Common myeloid progenitor, CD34-positive (primary cell): ENCODE results near the gene RBFOX2.

Experiments
- CTCF ChIA-PET: fragments of 350-600 bp; sonication (Branson Sonifier 250); formaldehyde crosslinking; loops from one replicate; lab custom pipeline; 2021; ENCODE audit warnings: antibody characterized with exemption; lab: Charles Lee
- POLR2A ChIA-PET: fragments of 350-600 bp; sonication (Branson Sonifier 250); formaldehyde crosslinking; loops from one replicate; lab custom pipeline; 2021; ENCODE audit warnings: antibody characterized with exemption; lab: Charles Lee
- DNase-seq, 3 donors: peaks; one replicate each; pipeline versions ENCODE4 v3.0.0 to v3.0.0-alpha.2; 2013
- H3K27ac ChIP-seq, 2 experiments: 1 replicate in 1 of 2; 2 replicates in 1 of 2; pipeline ENCODE4 v1.7.0; 2013; ENCODE audit warnings: inconsistent platforms in 2 of 2, low read length in 2 of 2, mild to moderate bottlenecking in 2 of 2, low read depth in 1 of 2, moderate library complexity in 1 of 2; ENCODE audit not compliant: severe bottlenecking in 2 of 2, insufficient read depth in 1 of 2, poor library complexity in 1 of 2
- H3K27me3 ChIP-seq, 5 experiments: replicated peaks in 2 of 5; 1 replicate in 3 of 5; 2 replicates in 2 of 5; pipeline versions ENCODE4 v1.6.1 to v1.7.0; 2013; ENCODE audit warnings: low read length in 4 of 5, mild to moderate bottlenecking in 2 of 5, moderate library complexity in 2 of 5, inconsistent platforms in 1 of 5; ENCODE audit not compliant: insufficient read depth in 5 of 5, control insufficient read depth in 4 of 5
- H3K36me3 ChIP-seq, 4 experiments: 1 replicate in 2 of 4; 2 replicates in 2 of 4; pipeline versions ENCODE4 v1.6.1 to v1.7.0; 2013; ENCODE audit warnings: low read length in 3 of 4, control low read depth in 1 of 4, mild to moderate bottlenecking in 1 of 4; ENCODE audit not compliant: control insufficient read depth in 4 of 4, insufficient read depth in 4 of 4
- H3K4me1 ChIP-seq, 4 experiments: 1 replicate in 3 of 4; 2 replicates in 1 of 4; pipeline versions ENCODE4 v1.6.1 to v1.7.1; 2013; ENCODE audit warnings: low read length in 3 of 4, mild to moderate bottlenecking in 3 of 4, control low read depth in 1 of 4, inconsistent platforms in 1 of 4, moderate library complexity in 1 of 4; ENCODE audit not compliant: control insufficient read depth in 4 of 4, insufficient read depth in 4 of 4; ENCODE audit errors: control extremely low read depth in 1 of 4
- H3K4me3 ChIP-seq, 7 experiments: 1 replicate in 4 of 7; 2 replicates in 3 of 7; pipeline versions ENCODE4 v1.5.1 to v1.7.0; 2013; ENCODE audit warnings: mild to moderate bottlenecking in 7 of 7, low read length in 6 of 7, moderate library complexity in 6 of 7, inconsistent platforms in 2 of 7, low read depth in 2 of 7, control low read depth in 1 of 7; ENCODE audit not compliant: insufficient read depth in 4 of 7, control insufficient read depth in 1 of 7; ENCODE audit errors: extremely low read depth in 1 of 7
- H3K9me3 ChIP-seq, 5 experiments: 1 replicate in 4 of 5; 2 replicates in 1 of 5; pipeline versions ENCODE4 v1.6.1 to v1.7.1; 2013; ENCODE audit warnings: low read length in 4 of 5, mild to moderate bottlenecking in 2 of 5, inconsistent platforms in 1 of 5, low read depth in 1 of 5, moderate library complexity in 1 of 5; ENCODE audit not compliant: control insufficient read depth in 4 of 5, insufficient read depth in 2 of 5; ENCODE audit errors: control extremely low read depth in 1 of 5
- WGBS: methylation state at CpG from one replicate; pipeline ENCODE4 v1.1.5; 2013; ENCODE audit not compliant: insufficient coverage; 5-methylcytosine and 5-hydroxymethylcytosine counted together

RBFOX2 gene

GRCh38 chr22:35726933-35727332 is 301.7 kb downstream of the RBFOX2 start:
- H3K27me3 ChIP-seq, result peaks cover 0 to 7% (median 0%) of the 10 kb centered on the region in 5 experiments
- no peaks in the 10 kb centered on the region for H3K9me3 ChIP-seq
- no peak overlapping the region for H3K4me3 ChIP-seq
- no peak for DNase-seq
- CTCF ChIA-PET, result no interaction called here
- H3K27ac ChIP-seq, result no peak overlapping the region
- 92% methylated on average over 14 of the region's 15 CpGs for WGBS
- POLR2A ChIA-PET, result no interaction called here
- H3K36me3 ChIP-seq, result no peaks in the 10 kb centered on the region
- H3K4me1 ChIP-seq, result peaks cover 0 to 1% (median 0%) of the 10 kb centered on the region in 4 experiments

- ChIA-PET POLR2A (no interaction called here), CTCF (no interaction called here)
- Histone ChIP-seq H3K9me3 (no peaks in the 10 kb centered on the region), H3K4me1 (peaks cover 0 to 1% (median 0%) of the 10 kb centered on the region in 4 experiments), H3K27ac (no peak overlapping the region), H3K4me3 (no peak overlapping the region), H3K27me3 (peaks cover 0 to 3% (median 0%) of the 10 kb centered on the region in 5 experiments), H3K36me3 (no peaks in the 10 kb centered on the region)
- 100% methylated on average over 5 of the region's 6 CpGs for WGBS
- no peak for DNase-seq
Observed at GRCh38 chr22:35726398-35726797, 302.2 kb downstream of the RBFOX2 start.

- ChIA-PET POLR2A (no interaction called here), CTCF (interaction anchor here (1.0 kb wide), 1 partner anchor 10 kb away, joined by 4 read pairs; no protein-coding TSS in a partner anchor)
- H3K27ac ChIP-seq, result no peak overlapping the region
- peaks cover 0 to 1% (median 0%) of the 10 kb centered on the region in 4 experiments for H3K4me1 ChIP-seq
- no peak overlapping the region for H3K4me3 ChIP-seq
- no peaks in the 10 kb centered on the region for H3K9me3 ChIP-seq
- no peak for DNase-seq
- WGBS, result 94% methylated on average over 9 of the region's 11 CpGs
- H3K27me3 ChIP-seq, result peaks cover 0 to 2% (median 0%) of the 10 kb centered on the region in 5 experiments
- no peaks in the 10 kb centered on the region for H3K36me3 ChIP-seq
Observed at GRCh38 chr22:35725521-35725920, 303.1 kb downstream of the RBFOX2 start.

GRCh38 chr22:35721960-35722359 is 306.7 kb downstream of the RBFOX2 start:
- no peaks in the 10 kb centered on the region for H3K36me3 ChIP-seq
- ChIA-PET CTCF (no interaction called here), POLR2A (no interaction called here)
- no peak overlapping the region for H3K4me3 ChIP-seq
- no peak overlapping the region for H3K27ac ChIP-seq
- H3K4me1 ChIP-seq, result peaks cover 0 to 1% (median 0%) of the 10 kb centered on the region in 4 experiments
- peaks cover 0 to 2% (median 0%) of the 10 kb centered on the region in 5 experiments for H3K27me3 ChIP-seq
- no peak for DNase-seq
- 87% methylated on average over 3 of the region's 4 CpGs for WGBS
- H3K9me3 ChIP-seq, result peaks cover 0 to 4% (median 0%) of the 10 kb centered on the region in 5 experiments

GRCh38 chr22:35719212-35719875 is 309.3 kb downstream of the RBFOX2 start:
- no peaks in the 10 kb centered on the region for H3K27me3 ChIP-seq
- ChIA-PET CTCF (no interaction called here), POLR2A (no interaction called here)
- no peaks in the 10 kb centered on the region for H3K36me3 ChIP-seq
- WGBS, result 91% methylated on average over 13 of the region's 15 CpGs
- no peak for DNase-seq
- H3K9me3 ChIP-seq, result peaks cover 0 to 4% (median 0%) of the 10 kb centered on the region in 5 experiments
- H3K4me1 ChIP-seq, result peaks cover 0 to 1% (median 0%) of the 10 kb centered on the region in 4 experiments
- no peak overlapping the region for H3K4me3 ChIP-seq
- no peak overlapping the region for H3K27ac ChIP-seq

GRCh38 chr22:35717572-35717971 is 311.1 kb downstream of the RBFOX2 start, which contains the start of gene APOL5:
TSS of gene APOL5 (plus strand) at chr22:35717872. CDS start at chr22:35717872, 0 bp downstream.
- WGBS, result no CpG with 5 or more reads among the region's 3 CpGs
- Histone ChIP-seq H3K4me3 (no peak within 1 kb of the TSS), H3K9me3 (peaks cover 0 to 6% (median 4%) of the 10 kb centered on the region in 5 experiments), H3K27me3 (no peaks in the 10 kb centered on the region), H3K36me3 (no peaks in the 10 kb centered on the region), H3K4me1 (no peaks in the 10 kb centered on the region), H3K27ac (no peak within 1 kb of the TSS)
- ChIA-PET POLR2A (interaction anchor here (0.6 kb wide), 1 partner anchor 178 kb away, joined by 3 read pairs; no protein-coding TSS in a partner anchor), CTCF (interaction anchor here (0.6 to 0.8 kb wide), 2 partner anchors 29 to 77 kb away, joined by 3 read pairs; no protein-coding TSS in a partner anchor)
- no peak for DNase-seq

- no peaks in the 10 kb centered on the region for H3K4me1 ChIP-seq
- POLR2A ChIA-PET, result no interaction called here
- no peak overlapping the region for H3K4me3 ChIP-seq
- no peaks in the 10 kb centered on the region for H3K36me3 ChIP-seq
- 100% methylated on average over 2 of the region's 2 CpGs for WGBS
- CTCF ChIA-PET, result no interaction called here
- H3K9me3 ChIP-seq, result peaks cover 0 to 6% (median 2%) of the 10 kb centered on the region in 5 experiments
- H3K27me3 ChIP-seq, result no peaks in the 10 kb centered on the region
- DNase-seq, result no peak
- H3K27ac ChIP-seq, result no peak overlapping the region
Observed at GRCh38 chr22:35712672-35713071, 316.0 kb downstream of the RBFOX2 start.
